Measurements from ENCODE around the gene SUGCT. TPM values are rescaled to one million over a fixed set of nuclear protein-coding genes. Genes with fewer than 3 reads are reported as not detected.
"Not testable (repeated sequence)": the region's sequence is repeated elsewhere in the genome, so short reads cannot be mapped to it uniquely, and the experiment has no call there.

Gene SUGCT
- total RNA-seq, 1 experiment from 2014 or later: 1.5 TPM

GRCh38 chr7:40244226-40244625 is 109.4 kb downstream of the SUGCT start:
- TF ChIP-seq EZH2 (IDR thresholded peaks at IDR 0.05; ENCODE audit: borderline replicate concordance, low read depth, low read length, poor library complexity, severe bottlenecking) (no peak), CTCF (conservative IDR thresholded peaks at IDR 0.05; ENCODE audit: low read depth, low read length) (no peak)
- intact Hi-C loops (cut with micrococcal nuclease; ENCODE audit: unreplicated experiment): no loop called here
- POLR2A ChIA-PET (ENCODE audit: low non-redundant PET): no interaction called here
- no peaks in the 10 kb centered on the region for H3K36me3 ChIP-seq (ENCODE audit: insufficient read depth, low read length, poor library complexity, severe bottlenecking)
- H3K27ac ChIP-seq (ENCODE audit: low read depth, low read length, poor library complexity, severe bottlenecking): no peak overlapping the region
- no peaks in the 10 kb centered on the region for H3K27me3 ChIP-seq (replicated peaks; ENCODE audit: insufficient read depth, low read depth, low read length, poor library complexity)
- CTCF ChIA-PET: no interaction called here
- H3K9me3 ChIP-seq (ENCODE audit: low read depth, low read length, poor library complexity, severe bottlenecking): no peaks in the 10 kb centered on the region
- no peak overlapping the region for H3K4me3 ChIP-seq (ENCODE audit: low read depth, low read length, poor library complexity, severe bottlenecking)
- DNase-seq (ENCODE audit: low spot score): peak; percentile 41
- no peaks in the 10 kb centered on the region for H3K4me1 ChIP-seq (ENCODE audit: insufficient read depth, low read length, poor library complexity, severe bottlenecking)
- BruUV-seq (replicated peaks): no TSS peak

- Histone ChIP-seq H3K36me3 (ENCODE audit: insufficient read depth, low read length, poor library complexity, severe bottlenecking) (no peaks in the 10 kb centered on the region), H3K27ac (ENCODE audit: low read depth, low read length, poor library complexity, severe bottlenecking) (no peak overlapping the region), H3K27me3 (replicated peaks; ENCODE audit: insufficient read depth, low read depth, low read length, poor library complexity) (no peaks in the 10 kb centered on the region), H3K4me1 (ENCODE audit: insufficient read depth, low read length, poor library complexity, severe bottlenecking) (no peaks in the 10 kb centered on the region), H3K4me3 (ENCODE audit: low read depth, low read length, poor library complexity, severe bottlenecking) (no peak overlapping the region), H3K9me3 (ENCODE audit: low read depth, low read length, poor library complexity, severe bottlenecking) (no peaks in the 10 kb centered on the region)
- DNase-seq (ENCODE audit: low spot score): no peak
- ChIA-PET CTCF (no interaction called here), POLR2A (ENCODE audit: low non-redundant PET) (interaction anchor here (0.6 kb wide), 1 partner anchor 1280 kb away, joined by 3 read pairs; no protein-coding TSS in a partner anchor)
- intact Hi-C loops (cut with micrococcal nuclease; ENCODE audit: unreplicated experiment): no loop called here
- no peak for TF ChIP-seq CTCF (conservative IDR thresholded peaks at IDR 0.05; ENCODE audit: low read depth, low read length)
- no peak for TF ChIP-seq EZH2 (IDR thresholded peaks at IDR 0.05; ENCODE audit: borderline replicate concordance, low read depth, low read length, poor library complexity, severe bottlenecking)
- BruUV-seq (replicated peaks): no TSS peak
These were observed 113.9 kb downstream of the SUGCT start for GRCh38 chr7:40248681-40249080.

- BruUV-seq (replicated peaks); CTCF ChIA-PET; H3K9me3 ChIP-seq (ENCODE audit: low read depth, low read length, poor library complexity, severe bottlenecking); H3K4me1 ChIP-seq (ENCODE audit: insufficient read depth, low read length, poor library complexity, severe bottlenecking); H3K27ac ChIP-seq (ENCODE audit: low read depth, low read length, poor library complexity, severe bottlenecking); DNase-seq (ENCODE audit: low spot score); intact Hi-C loops (cut with micrococcal nuclease; ENCODE audit: unreplicated experiment); H3K36me3 ChIP-seq (ENCODE audit: insufficient read depth, low read length, poor library complexity, severe bottlenecking); H3K4me3 ChIP-seq (ENCODE audit: low read depth, low read length, poor library complexity, severe bottlenecking); H3K27me3 ChIP-seq (replicated peaks; ENCODE audit: insufficient read depth, low read depth, low read length, poor library complexity); POLR2A ChIA-PET (ENCODE audit: low non-redundant PET): not testable (repeated sequence)
- TF ChIP-seq CTCF (conservative IDR thresholded peaks at IDR 0.05; ENCODE audit: low read depth, low read length): 0 out of 2 replicates have a peak, but pooled peaks have one; percentile 17
These were observed 118.6 kb downstream of the SUGCT start for GRCh38 chr7:40253444-40253843.

Data from A673 (cell line).